Measurements from ENCODE around the gene TECPR2. TPM values are rescaled to one million over a fixed set of nuclear protein-coding genes. Genes with fewer than 3 reads are reported as not detected.

The TECPR2 gene
- total RNA-seq, 1 experiment from 2014 or later: 21.3 TPM

GRCh38 chr14:102362545-102363181 lies at the start of gene TECPR2, which contains the start of gene CINP (continued):
- TF ChIP-seq ETV6 (CRISPR knock-in tag; IDR thresholded peaks at IDR 0.05) (no peak), E2F5 (CRISPR knock-in tag; IDR thresholded peaks at IDR 0.05) (no peak; the same call in 1 of the 2 replicates), CTCF (IDR thresholded peaks at IDR 0.05) (no peak), ZSCAN18 (CRISPR knock-in tag; IDR thresholded peaks at IDR 0.05) (no peak), FOXJ3 (CRISPR knock-in tag; IDR thresholded peaks at IDR 0.05; ENCODE audit: borderline replicate concordance) (no peak), CREM (CRISPR knock-in tag; IDR thresholded peaks at IDR 0.05) (peak; percentile 77; the same call in 1 of the 2 replicates), TEAD1 (CRISPR knock-in tag; IDR thresholded peaks at IDR 0.05) (no peak), SMAD4 (CRISPR knock-in tag; IDR thresholded peaks at IDR 0.05) (no peak)

- peaks cover 44% of the 10 kb centered on the region for H3K4me1 Mint-ChIP-seq
- peak; percentile 29 for ATAC-seq
- H3K36me3 Mint-ChIP-seq: no peaks in the 10 kb centered on the region
- no peak overlapping the region for H3K27ac Mint-ChIP-seq
- H3K27me3 Mint-ChIP-seq (ENCODE audit: low read depth): peaks cover 25% of the 10 kb centered on the region
- ChIA-PET CTCF (interaction anchor here (0.5 to 3.6 kb wide), 38 partner anchors 9 to 381 kb away, joined by 3 to 33 read pairs (median 4); partner anchors contain the start of genes CINP, MOK and TECPR2), POLR2A (interaction anchor here (1.1 kb wide), 2 partner anchors 49 to 268 kb away, joined by 3 read pairs; no protein-coding TSS in a partner anchor)
- peak overlapping the region; percentile 86 for H3K4me3 Mint-ChIP-seq
- no peaks in the 10 kb centered on the region for H3K9me3 Mint-ChIP-seq
- DNase-seq (ENCODE audit: low spot score): peak; percentile 81
- TF ChIP-seq HMGA2 (CRISPR knock-in tag; IDR thresholded peaks at IDR 0.05): no peak
- TF ChIP-seq PRRX2 (CRISPR knock-in tag; IDR thresholded peaks at IDR 0.05): no peak
- peak; percentile 76 for TF ChIP-seq ETV6 (CRISPR knock-in tag; IDR thresholded peaks at IDR 0.05)
- TF ChIP-seq NFATC4 (CRISPR knock-in tag; IDR thresholded peaks at IDR 0.05): no peak
- TF ChIP-seq ZNF396 (CRISPR knock-in tag; IDR thresholded peaks at IDR 0.05; ENCODE audit: borderline replicate concordance): no peak
- TF ChIP-seq NR2C2 (CRISPR knock-in tag; IDR thresholded peaks at IDR 0.05): no peak
- TF ChIP-seq FOXJ3 (CRISPR knock-in tag; IDR thresholded peaks at IDR 0.05; ENCODE audit: borderline replicate concordance): no peak
- no peak for TF ChIP-seq JUN (CRISPR knock-in tag; IDR thresholded peaks at IDR 0.05)
- no peak for TF ChIP-seq ZNF416 (CRISPR knock-in tag; IDR thresholded peaks at IDR 0.05)
- no peak for TF ChIP-seq NR3C1 (CRISPR knock-in tag; conservative IDR thresholded peaks at IDR 0.05; ENCODE audit: low read depth)
- no peak for TF ChIP-seq FOXP1 (CRISPR knock-in tag; IDR thresholded peaks at IDR 0.05; ENCODE audit: borderline replicate concordance)
- TF ChIP-seq ZMAT4 (CRISPR knock-in tag; IDR thresholded peaks at IDR 0.05): no peak
- TF ChIP-seq ATF2 (CRISPR knock-in tag; IDR thresholded peaks at IDR 0.05; ENCODE audit: borderline replicate concordance, low read depth): no peak
- no peak for TF ChIP-seq ATF6 (CRISPR knock-in tag; IDR thresholded peaks at IDR 0.05)
- TF ChIP-seq ZNF263 (CRISPR knock-in tag; IDR thresholded peaks at IDR 0.05; ENCODE audit: low read depth): no peak
- TF ChIP-seq ZNF281 (CRISPR knock-in tag; IDR thresholded peaks at IDR 0.05): no peak
Measured at GRCh38 chr14:102314242-102315011, 48.3 kb upstream of the TECPR2 start.
